Measurements from ENCODE around the gene RNU5D-1.

RNU5D-1 gene

GRCh38 chr1:44733365-44733764 is 2.4 kb upstream of the RNU5D-1 start:
- DNase-seq (ENCODE audit: low spot score), result peak; percentile 45

- DNase-seq (ENCODE audit: low spot score), result no peak
These were observed 5.8 kb downstream of the RNU5D-1 start for GRCh38 chr1:44724955-44725698.

GRCh38 chr1:44724296-44724954 is 6.5 kb downstream of the RNU5D-1 start:
- no peak for DNase-seq (ENCODE audit: low spot score)

- DNase-seq (ENCODE audit: low spot score), result no peak
These were observed 7.3 kb downstream of the RNU5D-1 start for GRCh38 chr1:44723496-44724295.

GRCh38 chr1:44723064-44723463 is 7.9 kb downstream of the RNU5D-1 start:
- no peak for DNase-seq (ENCODE audit: low spot score)

GRCh38 chr1:44721485-44722361 is 9.2 kb downstream of the RNU5D-1 start:
- peak; percentile 94 for DNase-seq (ENCODE audit: low spot score)

- no peak for DNase-seq (ENCODE audit: low spot score)
These were observed 10.7 kb downstream of the RNU5D-1 start for GRCh38 chr1:44720281-44720680.

- no peak for DNase-seq (ENCODE audit: low spot score)
These were observed 11.7 kb downstream of the RNU5D-1 start for GRCh38 chr1:44719318-44719717.

- no peak for DNase-seq (ENCODE audit: low spot score)
These were observed 12.9 kb downstream of the RNU5D-1 start for GRCh38 chr1:44718091-44718490.

GRCh38 chr1:44717653-44718052 is 13.3 kb downstream of the RNU5D-1 start:
- no peak for DNase-seq (ENCODE audit: low spot score)

GRCh38 chr1:44717156-44717555 is 13.8 kb downstream of the RNU5D-1 start:
- DNase-seq (ENCODE audit: low spot score), result no peak

GRCh38 chr1:44714944-44715571 is 15.9 kb downstream of the RNU5D-1 start:
- DNase-seq (ENCODE audit: low spot score), result peak; percentile 84

GRCh38 chr1:44714532-44714931 is 16.4 kb downstream of the RNU5D-1 start:
- no peak for DNase-seq (ENCODE audit: low spot score)

- DNase-seq (ENCODE audit: low spot score), result no peak
These were observed 17.6 kb downstream of the RNU5D-1 start for GRCh38 chr1:44713321-44713781.

- peak; percentile 16 for DNase-seq (ENCODE audit: low spot score)
These were observed 22.8 kb downstream of the RNU5D-1 start for GRCh38 chr1:44707959-44708831.

- DNase-seq (ENCODE audit: low spot score), result no peak
These were observed 23.7 kb downstream of the RNU5D-1 start for GRCh38 chr1:44707112-44707881.

GRCh38 chr1:44705938-44706337 is 25.0 kb downstream of the RNU5D-1 start:
- DNase-seq (ENCODE audit: low spot score), result no peak

- no peak for DNase-seq (ENCODE audit: low spot score)
These were observed 25.5 kb downstream of the RNU5D-1 start for GRCh38 chr1:44705470-44705869.

GRCh38 chr1:44701141-44701573 is 29.8 kb downstream of the RNU5D-1 start:
- no peak for DNase-seq (ENCODE audit: low spot score)
